NCI-H2227 (cell line): ENCODE measurements around the gene STK32A.
"Not testable (repeated sequence)": the region's sequence is repeated elsewhere in the genome, so short reads cannot be mapped to it uniquely, and the experiment has no call there.

Experiments
- DNase-seq: peaks from one replicate; lab custom pipeline; 2025; ENCODE audit not compliant: unreplicated experiment; lab: John Stamatoyannopoulos, UW

Gene STK32A

GRCh38 chr5:147234825-147235635 lies at the start of gene STK32A:
TSS of gene STK32A (plus strand) at chr5:147235026. CDS start at chr5:147239635, 4,609 bp downstream.
- peak; percentile 81 for DNase-seq

GRCh38 chr5:147187099-147187540 lies 47.7 kb upstream of the STK32A start:
- no peak for DNase-seq

- DNase-seq, result peak; percentile 81
Measured at GRCh38 chr5:147188200-147189108, 46.4 kb upstream of the STK32A start.

- no peak for DNase-seq
Measured at GRCh38 chr5:147189109-147189424, 45.8 kb upstream of the STK32A start.

GRCh38 chr5:147190331-147190730 lies 44.5 kb upstream of the STK32A start:
- no peak for DNase-seq

GRCh38 chr5:147193123-147193522 lies 41.7 kb upstream of the STK32A start:
- DNase-seq, result no peak

- no peak for DNase-seq
Measured at GRCh38 chr5:147200004-147200403, 34.8 kb upstream of the STK32A start.

DNA sequence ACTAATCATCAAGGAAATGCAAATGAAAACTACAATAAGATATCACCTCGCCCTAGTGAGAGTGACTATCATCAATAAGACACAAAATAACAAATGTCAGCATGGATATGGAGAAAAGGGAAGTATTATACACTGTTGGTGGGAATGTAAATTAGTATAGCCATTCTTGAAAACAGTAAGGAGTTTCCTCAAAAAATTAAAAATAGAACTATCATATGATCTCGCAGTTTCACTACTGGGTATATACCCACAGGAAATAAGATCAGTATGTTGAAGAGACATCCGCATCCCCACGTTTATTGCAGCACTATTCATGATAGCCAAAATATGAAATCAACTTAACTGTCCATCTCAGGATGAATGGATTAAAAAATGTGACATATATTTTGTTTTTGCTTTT lies 31.6 kb upstream of the STK32A start:
- no peak for DNase-seq

- no peak for DNase-seq
Measured at GRCh38 chr5:147204576-147204975, 30.2 kb upstream of the STK32A start.

- DNase-seq, result peak; percentile 45
Measured at GRCh38 chr5:147208134-147208533, 26.7 kb upstream of the STK32A start.

DNA sequence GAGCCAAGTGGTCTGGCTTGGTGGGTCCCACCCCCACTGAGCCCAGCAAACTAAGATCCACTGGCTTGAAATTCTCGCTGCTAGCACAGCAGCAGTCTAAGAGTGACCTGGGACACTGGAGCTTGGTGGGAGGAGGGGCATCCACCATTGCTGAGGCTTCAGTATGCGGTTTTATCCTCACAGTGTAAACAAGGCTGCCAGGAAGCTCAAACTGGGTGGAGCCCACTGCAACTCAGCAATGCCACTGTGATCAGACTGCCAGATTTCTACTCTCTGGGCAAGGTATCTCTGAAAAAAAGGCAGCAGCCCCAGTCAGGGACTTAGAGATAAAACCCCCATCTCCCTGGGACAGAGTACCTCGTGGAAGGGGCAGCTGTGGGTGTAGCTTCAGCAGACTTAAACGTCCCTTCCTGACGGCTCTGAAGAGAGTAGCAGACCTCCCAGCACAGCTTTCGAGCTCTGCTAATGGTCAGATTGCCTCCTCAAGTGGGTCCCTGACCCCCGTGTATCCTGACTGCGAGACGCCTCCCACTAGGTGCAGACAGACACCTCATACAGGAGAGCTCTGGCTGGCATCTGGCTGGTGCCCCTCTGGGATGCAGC lies 18.2 kb upstream of the STK32A start:
- no peak for DNase-seq

- DNase-seq, result no peak
Measured at GRCh38 chr5:147223343-147223742, 11.5 kb upstream of the STK32A start.

DNA sequence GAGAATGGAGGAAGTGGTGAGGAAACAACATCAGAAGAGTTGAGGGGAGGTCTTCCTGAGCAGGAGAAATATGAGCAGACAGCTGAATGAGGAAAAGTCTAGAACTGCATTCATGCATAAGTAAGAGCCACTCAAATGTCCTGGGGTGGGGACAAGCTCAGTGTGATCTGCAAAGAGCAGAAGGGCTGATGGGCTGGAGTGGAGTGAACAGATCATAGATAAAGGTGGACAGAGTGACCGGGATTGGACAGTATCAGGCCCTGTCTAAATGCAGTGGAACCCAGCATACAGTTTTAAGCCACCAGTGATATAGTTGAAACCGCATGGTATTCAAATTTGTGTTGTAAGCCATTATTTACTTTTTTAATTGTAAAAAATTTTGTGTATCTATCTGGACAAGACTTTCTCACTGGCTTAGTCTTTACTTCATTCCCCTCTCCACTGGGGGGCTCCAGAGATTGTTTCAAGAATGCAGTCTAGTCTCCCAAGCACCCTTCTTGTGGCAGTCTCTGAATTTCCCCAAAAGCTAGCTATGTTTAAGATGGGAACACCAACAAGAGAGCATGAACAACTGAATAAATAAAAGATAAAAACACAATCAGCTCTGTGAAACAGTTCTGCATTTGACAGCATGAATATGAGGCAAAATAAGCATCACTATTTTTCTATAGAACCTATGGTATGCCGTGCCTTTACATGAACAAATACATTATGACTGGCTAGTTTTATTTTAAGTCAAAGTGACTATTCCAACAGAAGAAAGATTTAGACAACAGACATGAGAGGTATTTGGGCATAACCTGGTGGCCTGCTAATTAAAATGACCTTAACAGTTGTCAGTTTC lies 10.7 kb upstream of the STK32A start:
- peak; percentile 16 for DNase-seq

DNA sequence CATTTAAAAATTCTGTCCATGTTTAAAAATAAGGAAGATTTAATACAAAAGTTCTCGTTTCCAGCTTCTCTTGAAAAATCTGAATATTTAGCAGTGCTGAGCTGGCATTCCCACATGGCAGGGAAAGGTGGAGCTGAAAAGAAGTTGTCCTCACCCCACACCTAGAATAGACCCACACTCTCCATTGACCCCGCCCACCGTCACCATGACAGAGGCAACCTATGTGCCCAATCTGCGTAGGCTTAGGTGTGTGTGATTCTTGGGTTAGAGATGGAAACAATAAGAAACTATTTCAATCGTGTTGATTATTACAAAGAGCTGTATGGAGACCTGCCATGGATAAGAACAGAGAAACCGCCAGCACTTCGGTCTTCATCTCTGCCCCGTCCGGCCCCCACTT lies 8.9 kb upstream of the STK32A start:
- DNase-seq, result no peak

- DNase-seq, result no peak
Measured at GRCh38 chr5:147226512-147226911, 8.3 kb upstream of the STK32A start.

DNA sequence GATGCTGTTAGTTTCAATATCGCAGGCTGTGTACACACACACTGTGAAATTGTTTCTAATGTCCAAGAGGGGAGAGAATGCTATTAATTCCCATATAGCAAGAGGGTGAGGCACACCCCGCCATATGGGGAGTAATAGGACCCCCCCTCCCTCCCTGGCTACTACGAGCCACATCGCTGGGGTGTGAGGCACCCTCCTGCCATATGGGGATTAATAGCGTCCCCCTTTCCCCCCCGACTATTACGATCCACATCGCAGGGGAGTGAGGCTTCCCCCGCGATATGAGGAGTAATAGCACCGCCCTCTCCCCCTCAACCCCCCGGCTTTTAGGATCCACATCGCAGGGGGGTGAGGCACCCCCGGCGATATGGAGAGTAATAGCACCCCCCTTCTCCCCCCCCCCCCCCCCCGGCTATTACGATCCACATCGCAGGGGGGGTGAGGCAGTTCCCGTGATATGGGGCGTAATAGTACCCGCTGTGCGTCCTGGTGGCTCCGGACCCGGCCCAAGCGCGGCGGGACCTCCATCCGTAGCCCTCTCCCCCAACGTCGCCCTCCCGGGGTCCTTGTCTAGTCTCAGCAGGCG lies 494 bp upstream of the STK32A start:
- no peak for DNase-seq

DNA sequence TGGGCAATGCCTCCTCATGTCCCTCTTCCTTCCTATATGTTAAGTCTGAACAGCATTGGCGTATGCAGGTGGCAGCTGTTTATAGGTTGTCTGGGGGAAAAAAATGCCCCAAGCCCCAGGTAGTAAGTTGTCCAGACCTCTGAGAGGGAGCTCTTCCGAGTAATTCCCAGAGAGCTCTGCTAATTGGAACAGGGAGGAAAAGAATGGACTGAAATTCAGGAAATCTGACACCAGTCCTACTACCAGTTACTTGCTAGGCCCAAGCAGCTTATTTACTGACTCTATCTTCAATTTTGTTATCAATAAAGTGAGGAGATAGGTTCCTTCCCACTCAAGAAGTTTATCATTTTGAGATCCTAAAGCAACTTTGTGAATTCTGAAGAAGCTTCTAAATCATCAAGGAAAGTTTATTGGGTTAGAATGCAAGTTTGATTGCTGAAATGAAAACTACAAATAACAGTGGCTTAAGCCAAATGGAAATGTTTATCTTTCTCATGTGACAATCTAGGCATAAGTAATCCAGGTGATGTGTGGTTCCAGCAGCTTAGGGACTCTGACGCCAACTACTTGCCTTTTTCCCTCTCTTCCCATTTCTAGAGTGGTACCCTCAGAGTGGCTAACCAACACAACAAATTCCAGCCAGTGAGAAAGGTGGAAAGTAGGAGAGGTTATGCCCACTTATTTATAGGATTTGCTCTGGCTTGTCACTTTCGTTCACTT lies 5.6 kb downstream of the STK32A start:
- no peak for DNase-seq

GRCh38 chr5:147243238-147243637 lies 8.4 kb downstream of the STK32A start:
- not testable (repeated sequence) for DNase-seq

DNA sequence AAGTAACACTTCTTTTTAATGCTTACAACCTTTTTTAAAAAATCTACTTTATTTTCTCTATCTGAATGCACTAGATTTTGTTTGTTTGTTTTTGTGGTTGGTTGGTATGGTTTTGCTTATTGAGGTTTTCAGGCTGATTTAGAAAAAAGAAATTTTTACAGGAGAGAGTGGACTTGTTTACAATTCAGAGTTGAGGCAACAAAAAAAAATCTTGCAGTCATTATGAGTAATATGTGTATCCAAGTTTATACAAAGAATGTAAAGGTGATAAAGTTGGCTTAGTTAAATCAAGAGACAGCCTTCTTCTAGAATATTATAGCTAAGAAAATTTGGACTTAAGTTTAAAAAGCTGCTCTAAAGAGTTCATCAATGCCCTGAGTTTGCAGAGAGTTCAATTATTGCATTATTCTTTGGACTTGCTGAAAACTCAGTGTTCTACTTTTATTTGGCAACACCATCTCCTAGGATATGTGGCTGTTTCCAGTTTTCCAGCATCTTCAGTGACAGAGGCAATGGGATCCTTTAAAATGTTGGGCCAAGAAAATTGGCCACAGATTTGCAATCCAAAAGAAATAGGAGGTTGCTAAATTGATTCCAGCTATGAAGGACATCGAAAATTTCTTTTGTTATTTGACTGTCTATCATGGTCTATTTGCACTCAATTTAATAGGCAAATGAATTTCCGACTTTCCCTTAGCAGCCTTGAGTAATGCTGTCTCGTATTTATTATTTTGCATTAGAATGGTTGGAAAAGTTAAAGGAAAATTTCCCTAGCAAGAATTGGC lies 10.7 kb downstream of the STK32A start:
- DNase-seq, result no peak
